Fibroblast of lung (primary cell): ENCODE measurements around the gene SMCO3.

Experiments
- CTCF ChIP-seq, 2 donors: IDR thresholded peaks in 1 of 2; conservative IDR thresholded peaks in 1 of 2; 1 replicate in 1 of 2; 2 replicates in 1 of 2; pipeline ENCODE4 v1.5.1; 2011 to 2012; ENCODE audit warnings: low read length in 2 of 2, control low read depth in 1 of 2, inconsistent platforms in 1 of 2, low read depth in 1 of 2, mild to moderate bottlenecking in 1 of 2
- EZH2 ChIP-seq: IDR thresholded peaks from 2 replicates; pipeline ENCODE4 v1.5.1; 2012; ENCODE audit warnings: low read length, control low read depth, mild to moderate bottlenecking; ENCODE audit errors: missing control alignments

GRCh38 chr12:14775636-14775980 is 38.4 kb downstream of the SMCO3 start:
- TF ChIP-seq CTCF (conservative IDR thresholded peaks at IDR 0.05 in 1 of 2, IDR thresholded peaks at IDR 0.05 in 1 of 2; ENCODE audit: low read depth in 1 of 2, low read length in 2 of 2), result no peak
- no peak for TF ChIP-seq EZH2
